HepG2 (cell line): ENCODE measurements around the gene PITHD1. TPM values are rescaled to one million over a fixed set of nuclear protein-coding genes. Genes with fewer than 3 reads are reported as not detected.

Experiments used
- ATAC-seq: fragments of 200-7000 bp; cut with Tn5 transposase; 3 replicates; pipeline ENCODE4 v1.9.1; 2020; ENCODE audit warnings: mild to moderate bottlenecking, moderate library complexity
- BruUV-seq: library from RNA; stranded (reverse); fragments of 400-500 nt; replicated peaks from 2 replicates; lab custom pipeline; 2021; lab: Mats Ljungman, UMichigan
- CTCF ChIA-PET: fragments of 300-600 bp; formaldehyde crosslinking; extraction: SDS; loops from one replicate; lab custom pipeline; 2021; ENCODE audit warnings: low total read pairs, inconsistent platforms, low intra/inter-chr PET ratio; lab: Yijun Ruan, JAX
- POLR2A ChIA-PET: fragments of 350-600 bp; sonication (Branson Sonifier 250); formaldehyde crosslinking; loops from one replicate; lab custom pipeline; 2020; ENCODE audit warnings: antibody characterized with exemption, inconsistent platforms; lab: Yijun Ruan, JAX
- DNase-seq: peaks from one replicate; pipeline ENCODE4 v3.0.0-alpha.2; 2015; ENCODE audit warnings: low spot score
- FAIRE-seq: peaks from 3 replicates; lab custom pipeline; 2011; peaks lifted over from hg19 to GRCh38; lab: Jason Lieb, UNC
- H2AFZ ChIP-seq: one replicate; pipeline ENCODE4 v1.6.1; 2011; ENCODE audit warnings: low read length, inconsistent platforms
- H3K27ac ChIP-seq: fragments of 300-600 bp; 3 replicates; pipeline ENCODE4 v1.8.0; 2011; ENCODE audit warnings: mixed run types, mild to moderate bottlenecking, mixed read lengths, low read length, inconsistent platforms; ENCODE audit not compliant: insufficient read depth; ENCODE audit errors: extremely low read length
- H3K27me3 ChIP-seq, 2 experiments: fragments of 200-600 bp in 1 of 2; 2 replicates in 1 of 2; 3 replicates in 1 of 2; pipeline versions ENCODE4 v1.6.0 to v1.8.0; 2011; ENCODE audit warnings: low read length in 2 of 2, mild to moderate bottlenecking in 2 of 2, moderate library complexity in 2 of 2, inconsistent platforms in 1 of 2; ENCODE audit not compliant: insufficient read depth in 2 of 2, control insufficient read depth in 1 of 2
- H3K36me3 ChIP-seq, 2 experiments: fragments of 200-600 bp in 1 of 2; replicated peaks in 1 of 2; 2 replicates in 1 of 2; 3 replicates in 1 of 2; pipeline versions ENCODE4 v1.5.1 to v1.8.0; 2011; ENCODE audit warnings: low read length in 2 of 2, inconsistent platforms in 1 of 2; ENCODE audit not compliant: insufficient read depth in 2 of 2, control insufficient read depth in 1 of 2
- H3K4me1 ChIP-seq: 2 replicates; pipeline ENCODE4 v1.5.1; 2012; ENCODE audit warnings: low read length, inconsistent platforms; ENCODE audit not compliant: insufficient read depth
- H3K4me2 ChIP-seq: 2 replicates; pipeline ENCODE4 v1.6.0; 2011; ENCODE audit warnings: low read depth, low read length, inconsistent platforms
- H3K4me3 ChIP-seq, 3 experiments: fragments of 200-600 bp in 1 of 3; sonication (generic), shearing (Covaris generic) in 1 of 3; replicated peaks in 1 of 3; 2 replicates each; pipeline ENCODE4 v1.5.1; 2011 to 2016; ENCODE audit warnings: low read length in 3 of 3, inconsistent platforms in 2 of 3, low read depth in 2 of 3, mild to moderate bottlenecking in 2 of 3, control low read depth in 1 of 3, mixed read lengths in 1 of 3; ENCODE audit not compliant: insufficient read depth in 1 of 3
- H3K79me2 ChIP-seq: one replicate; pipeline ENCODE4 v1.6.1; 2011; ENCODE audit warnings: low read length, inconsistent platforms; ENCODE audit not compliant: insufficient read depth
- H3K9ac ChIP-seq: 2 replicates; pipeline ENCODE4 v1.6.0; 2011; ENCODE audit warnings: mild to moderate bottlenecking, low read depth, low read length, inconsistent platforms; ENCODE audit not compliant: insufficient read depth
- H3K9me3 ChIP-seq: 2 replicates; pipeline ENCODE4 v1.5.1; 2012; ENCODE audit warnings: mild to moderate bottlenecking, low read length
- H4K20me1 ChIP-seq: 2 replicates; pipeline ENCODE4 v1.6.0; 2011; ENCODE audit warnings: inconsistent platforms, mild to moderate bottlenecking, low read length, moderate library complexity; ENCODE audit not compliant: insufficient read depth
- ARID3A ChIP-seq: IDR thresholded peaks from 2 replicates; pipeline ENCODE4 v1.6.1; 2012; ENCODE audit warnings: low read depth, low read length, improper control_type of control experiment
- ATF7 ChIP-seq, 2 experiments: fragments of 450-650 bp in 1 of 2; sonication (generic) in 1 of 2; formaldehyde crosslinking in 1 of 2; IDR thresholded peaks; 2 replicates each; pipeline versions ENCODE4 v1.4.0 to v1.6.1; 2016 to 2020; ENCODE audit warnings: antibody characterized with exemption in 1 of 2, mild to moderate bottlenecking in 1 of 2, missing genetic modification reagents in 1 of 2
- GATAD2A ChIP-seq: IDR thresholded peaks from 2 replicates; pipeline ENCODE4 v1.6.1; 2016
- MLLT10 ChIP-seq: sonication (generic); formaldehyde crosslinking; IDR thresholded peaks from 2 replicates; pipeline ENCODE4 v1.4.0; 2020; ENCODE audit warnings: missing genetic modification reagents
- MTA3 ChIP-seq: sonication (generic); formaldehyde crosslinking; IDR thresholded peaks from 2 replicates; pipeline ENCODE4 v1.4.0; 2020; ENCODE audit warnings: missing genetic modification reagents
- SIX1 ChIP-seq: sonication (generic); formaldehyde crosslinking; IDR thresholded peaks from 2 replicates; pipeline ENCODE4 v1.4.0; 2020; ENCODE audit warnings: missing genetic modification reagents, borderline replicate concordance
- UBTF ChIP-seq: sonication (generic); formaldehyde crosslinking; IDR thresholded peaks from 2 replicates; pipeline ENCODE4 v1.4.0; 2020; ENCODE audit warnings: mild to moderate bottlenecking, missing genetic modification reagents
- ZBTB4 ChIP-seq: sonication (generic); formaldehyde crosslinking; IDR thresholded peaks from 2 replicates; pipeline ENCODE4 v1.4.0; 2020; ENCODE audit warnings: missing genetic modification reagents, mild to moderate bottlenecking, borderline replicate concordance
- ZFP90 ChIP-seq: sonication (generic); formaldehyde crosslinking; IDR thresholded peaks from 2 replicates; pipeline ENCODE4 v1.8.0; 2022; ENCODE audit warnings: missing genetic modification reagents, mild to moderate bottlenecking, inconsistent platforms, borderline replicate concordance
- ZNF232 ChIP-seq: sonication (generic); formaldehyde crosslinking; IDR thresholded peaks from 2 replicates; pipeline ENCODE4 v1.4.0; 2020; ENCODE audit warnings: missing genetic modification reagents, borderline replicate concordance
- ZNF367 ChIP-seq: sonication (generic); formaldehyde crosslinking; IDR thresholded peaks from 2 replicates; pipeline ENCODE4 v1.4.0; 2020; ENCODE audit warnings: missing genetic modification reagents, borderline replicate concordance
- ZNF510 ChIP-seq: sonication (generic); formaldehyde crosslinking; IDR thresholded peaks from 2 replicates; pipeline ENCODE4 v1.4.0; 2020; ENCODE audit warnings: low read depth, mild to moderate bottlenecking, missing genetic modification reagents
- ZNF616 ChIP-seq: sonication (generic); formaldehyde crosslinking; IDR thresholded peaks from 2 replicates; pipeline ENCODE4 v1.5.0; 2020; ENCODE audit warnings: low read depth, mild to moderate bottlenecking, missing genetic modification reagents
- ZNF747 ChIP-seq: sonication (generic); formaldehyde crosslinking; IDR thresholded peaks from 2 replicates; pipeline ENCODE4 v1.8.1; 2023; ENCODE audit warnings: missing genetic modification reagents, mild to moderate bottlenecking, borderline replicate concordance
- WGBS: methylation state at CpG from one replicate; pipeline ENCODE4 v1.1.6; 2017; ENCODE audit warnings: low lambda C conversion rate; 5-methylcytosine and 5-hydroxymethylcytosine counted together
- in situ Hi-C: cut with HindIII; loops from 2 replicates; pipeline ENCODE4 v1.10.0; 2017; ENCODE audit warnings: low pct_unique_long_range_greater_than_20kb; ENCODE audit not compliant: extremely low pct_ligation_motif_present
- intact Hi-C: fragments of 100-400 bp; cut with micrococcal nuclease; formaldehyde crosslinking; loops from one replicate; pipeline ENCODE4 v1.10.0; 2022; ENCODE audit not compliant: unreplicated experiment
- polyA plus RNA-seq, 8 experiments: library from polyadenylated mRNA; depleted of rRNA in 3 of 8; stranded (reverse) in 7 of 8; unstranded in 1 of 8; fragments of >200 nt; fragmentation: Illumina TruSeq in 4 of 8; extraction: Trizol in 4 of 8; gene quantifications; 2 replicates each; pipeline versions ENCODE4 v1.2.1 to v1.2.3, GENCODE V29; 2011 to 2016; ENCODE audit warnings: low read depth in 4 of 8, missing spikeins in 1 of 8, mixed read lengths in 1 of 8; ENCODE audit not compliant: insufficient read depth in 1 of 8
- total RNA-seq, 5 experiments: library from RNA; depleted of rRNA; stranded (reverse); fragments of >200 nt; fragmentation: Illumina TruSeq; extraction: Trizol; gene quantifications; 2 replicates each; pipeline ENCODE4 v1.2.3, GENCODE V29; 2016; ENCODE audit warnings: low read depth in 1 of 5

The PITHD1 gene
- total and polyA plus RNA-seq, 2 of the 13 experiments (the other 11 are each of a cell fraction or from before 2014, with no cell fraction given) = 28.0 to 37.3 TPM

GRCh38 chr1:23757812-23758211 lies 20.4 kb upstream of the PITHD1 start (continued):
- TF ChIP-seq UBTF (CRISPR knock-in tag) = no peak
- no peak for TF ChIP-seq ATF7 (IDR thresholded peaks at IDR 0.05)
- TF ChIP-seq ATF7 (CRISPR knock-in tag; IDR thresholded peaks at IDR 0.05) = no peak
- TF ChIP-seq ZNF232 (CRISPR knock-in tag) = no peak
- no peak for TF ChIP-seq ZNF747 (CRISPR knock-in tag)
- TF ChIP-seq MTA3 (CRISPR knock-in tag) = no peak
- no peak for TF ChIP-seq ZNF616
- no peak for TF ChIP-seq ARID3A
- TF ChIP-seq GATAD2A (CRISPR knock-in tag) = no peak
- TF ChIP-seq ZNF510 (CRISPR knock-in tag) = no peak

GRCh38 chr1:23759277-23759676 lies 18.9 kb upstream of the PITHD1 start:
- no peak for FAIRE-seq
- in situ Hi-C loops (no loop called here), intact Hi-C loops (no loop called here)
- no peak overlapping the region for H3K4me3 ChIP-seq
- no peak overlapping the region for H2AFZ ChIP-seq
- peaks cover 40 to 71% of the 10 kb centered on the region in 2 experiments for H3K36me3 ChIP-seq
- H4K20me1 ChIP-seq = no peaks in the 10 kb centered on the region
- H3K27ac ChIP-seq = no peak overlapping the region
- no peak for DNase-seq
- ChIA-PET POLR2A (no interaction called here), CTCF (no interaction called here)
- no peak for TF ChIP-seq SIX1
- TF ChIP-seq ZBTB4 (CRISPR knock-in tag) = no peak
- TF ChIP-seq ZFP90 (CRISPR knock-in tag) = no peak
- no peak for TF ChIP-seq ZNF367
- no peak for TF ChIP-seq MLLT10
- 100% methylated on average over 4 of the region's 4 CpGs for WGBS
- H3K9me3 ChIP-seq = no peaks in the 10 kb centered on the region
- no peaks in the 10 kb centered on the region for H3K27me3 ChIP-seq
- no peak overlapping the region for H3K9ac ChIP-seq
- H3K4me1 ChIP-seq = 0 out of 2 replicates have a peak, but pooled peaks cover 5% of the 10 kb centered on the region
- no peak for ATAC-seq
- H3K4me2 ChIP-seq = no peak overlapping the region
- no peaks in the 10 kb centered on the region for H3K79me2 ChIP-seq
- no TSS peak for BruUV-seq
